HTR-8/SVneo (cell line): ENCODE data around the gene GORAB.

Experiments used
- DNase-seq: peaks from one replicate; pipeline ENCODE4 v3.0.0; 2011; ENCODE audit warnings: low spot score, mixed read lengths; ENCODE audit not compliant: insufficient read length
- FAIRE-seq: peaks from 2 replicates; lab custom pipeline; 2011; peaks lifted over from hg19 to GRCh38; lab: Jason Lieb, UNC

GORAB gene, protein sequence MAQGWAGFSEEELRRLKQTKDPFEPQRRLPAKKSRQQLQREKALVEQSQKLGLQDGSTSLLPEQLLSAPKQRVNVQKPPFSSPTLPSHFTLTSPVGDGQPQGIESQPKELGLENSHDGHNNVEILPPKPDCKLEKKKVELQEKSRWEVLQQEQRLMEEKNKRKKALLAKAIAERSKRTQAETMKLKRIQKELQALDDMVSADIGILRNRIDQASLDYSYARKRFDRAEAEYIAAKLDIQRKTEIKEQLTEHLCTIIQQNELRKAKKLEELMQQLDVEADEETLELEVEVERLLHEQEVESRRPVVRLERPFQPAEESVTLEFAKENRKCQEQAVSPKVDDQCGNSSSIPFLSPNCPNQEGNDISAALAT

DNA sequence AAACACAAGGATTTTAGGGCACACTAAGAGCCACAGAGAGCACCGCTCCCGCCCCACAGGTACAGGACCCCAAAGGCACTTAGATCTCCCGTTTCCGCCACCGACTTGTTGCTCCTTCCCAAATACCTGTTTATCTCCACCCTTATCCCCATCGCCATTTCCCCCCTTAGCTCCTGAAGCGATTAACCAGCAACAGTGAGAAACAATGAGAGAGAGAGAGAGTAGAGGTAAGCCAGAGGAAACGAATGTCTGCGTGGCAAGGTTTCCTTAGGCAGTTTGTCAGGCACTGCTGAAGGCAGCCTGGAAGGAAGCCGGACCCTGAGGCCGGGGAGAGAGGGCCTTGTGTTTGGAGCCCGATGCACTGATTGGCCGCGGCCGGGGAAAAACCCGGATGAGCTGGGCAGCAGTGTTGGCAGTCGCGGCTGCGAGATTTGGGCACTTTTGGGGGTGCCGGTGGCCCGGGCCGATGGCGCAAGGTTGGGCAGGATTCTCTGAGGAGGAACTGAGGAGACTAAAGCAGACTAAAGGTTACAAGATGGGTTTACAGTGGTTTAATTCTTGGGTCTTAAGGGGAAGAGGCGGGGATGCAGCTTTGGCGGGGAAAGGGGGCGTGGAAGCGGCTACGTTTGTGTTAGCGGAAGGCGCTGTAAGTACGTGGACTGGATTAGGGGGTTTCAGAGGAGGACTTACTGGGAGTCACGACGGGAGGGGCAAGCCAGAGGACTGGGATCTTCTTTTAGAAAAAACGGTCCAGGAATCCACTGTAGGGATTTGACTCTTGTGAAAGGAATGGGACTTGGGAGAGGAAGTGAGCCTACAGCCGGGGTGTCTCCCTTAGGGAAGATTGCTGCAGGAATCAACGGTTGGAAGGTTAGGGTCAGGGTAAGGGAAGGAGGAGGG lies at the start of gene GORAB:
Gene GORAB (plus strand): TSS at position 409 of the 900 bp plus-strand sequence. CDS start 58 bp downstream, at position 467.
- FAIRE-seq (peak; percentile 93), DNase-seq (peak; percentile 83)

DNA sequence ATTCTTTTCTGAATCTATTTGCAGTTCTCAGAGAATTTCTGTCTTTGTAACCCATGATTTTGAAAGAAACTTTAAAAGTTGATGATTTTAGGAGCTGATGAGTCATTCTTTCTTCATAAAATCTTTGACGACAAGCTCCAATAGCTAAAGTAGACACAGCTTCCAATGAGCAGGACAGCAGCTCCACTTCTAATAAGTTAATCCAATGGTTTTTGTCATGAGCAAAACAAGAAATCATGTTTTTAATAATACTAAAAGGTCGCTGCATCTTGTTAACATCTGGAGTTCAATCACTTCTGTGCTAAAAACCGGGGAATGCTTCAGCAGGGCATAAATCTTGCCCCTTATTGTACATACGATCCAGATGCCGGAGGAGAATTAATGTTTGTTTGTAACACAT lies 48.9 kb upstream of the GORAB start:
- FAIRE-seq, result no peak
- no peak for DNase-seq

- DNase-seq (no peak), FAIRE-seq (no peak)
These were observed 44.5 kb upstream of the GORAB start for GRCh38 chr1:170487503-170487902.

GRCh38 chr1:170491291-170491690 lies 40.7 kb upstream of the GORAB start:
- DNase-seq (no peak), FAIRE-seq (no peak)

DNA sequence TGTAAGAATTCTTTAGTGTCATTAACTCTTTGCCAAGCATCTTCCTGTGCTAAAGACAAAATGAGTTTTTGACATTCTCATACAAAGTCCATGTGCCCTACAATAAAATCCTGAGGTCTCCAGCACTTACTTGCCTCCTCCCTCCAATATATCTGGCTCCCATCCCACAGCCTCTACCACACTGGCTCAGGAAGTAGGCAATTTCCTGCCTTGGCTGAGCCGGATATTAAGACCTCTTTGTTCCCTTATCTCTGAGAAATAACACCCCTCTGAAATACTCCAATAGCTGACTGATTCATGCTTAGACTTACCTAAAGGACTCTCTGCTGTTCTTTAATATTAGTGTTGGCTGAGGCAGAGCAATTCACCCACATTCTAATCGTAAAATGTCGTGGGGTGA lies 37.6 kb upstream of the GORAB start:
- no peak for DNase-seq
- FAIRE-seq, result no peak

DNA sequence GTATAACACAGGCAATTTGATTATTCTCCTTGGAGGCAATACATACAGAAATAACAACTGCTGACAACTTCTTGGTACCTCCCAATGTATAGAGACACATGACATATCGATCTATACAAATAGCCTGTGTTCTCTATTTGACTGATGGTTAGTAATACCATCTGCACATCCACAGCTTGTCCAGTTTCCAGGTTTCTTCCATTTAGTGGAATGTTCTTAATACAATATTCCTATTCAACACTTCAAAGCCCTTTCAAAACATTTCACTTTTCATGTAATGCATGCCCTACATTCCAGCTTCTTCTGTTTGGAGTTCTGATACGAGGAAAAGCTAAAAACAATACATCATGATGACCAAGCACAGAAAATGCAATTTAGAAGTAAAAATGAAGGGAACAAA lies 37.0 kb upstream of the GORAB start:
- DNase-seq (no peak), FAIRE-seq (no peak)

DNA sequence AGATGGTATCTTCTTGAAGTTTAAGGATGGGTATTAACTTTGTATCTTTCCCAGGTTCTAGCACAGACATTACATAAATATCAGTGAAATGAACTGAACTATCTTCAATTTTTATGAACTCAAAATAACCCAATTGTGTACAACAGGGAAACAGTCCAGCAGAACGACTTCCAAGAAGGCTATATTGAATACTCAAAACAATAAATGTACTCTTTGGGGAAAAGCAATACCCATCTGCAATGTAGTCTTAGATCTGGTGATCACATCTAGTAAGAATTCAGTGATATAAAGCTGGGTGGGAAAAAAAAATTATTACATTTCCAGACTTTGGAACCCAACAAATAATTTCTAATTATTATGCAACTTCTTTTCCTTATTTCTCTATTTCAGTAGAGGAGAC lies 33.1 kb upstream of the GORAB start:
- FAIRE-seq, result no peak

DNA sequence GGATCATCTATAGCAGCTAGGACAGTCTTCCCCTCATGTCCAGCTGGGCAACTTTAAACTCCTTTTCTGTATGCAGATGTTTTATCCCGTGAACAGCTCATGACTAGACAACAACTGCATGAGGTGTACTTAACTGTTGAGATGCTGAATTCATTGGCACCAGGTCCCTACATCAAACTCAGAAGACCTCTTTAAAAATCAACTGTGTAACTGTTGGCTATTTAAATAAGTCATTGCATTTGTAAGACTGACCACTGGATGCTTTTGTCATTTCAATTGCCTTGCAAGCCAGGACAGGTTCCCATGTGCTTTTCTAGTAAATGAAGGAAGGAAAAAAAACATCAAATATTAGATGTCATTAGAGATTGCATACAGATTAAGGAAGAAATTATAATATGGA lies 28.3 kb upstream of the GORAB start:
- DNase-seq (no peak), FAIRE-seq (no peak)

More for the DNA sequence above, 33.1 kb upstream of the GORAB start:
- no peak for DNase-seq

DNA sequence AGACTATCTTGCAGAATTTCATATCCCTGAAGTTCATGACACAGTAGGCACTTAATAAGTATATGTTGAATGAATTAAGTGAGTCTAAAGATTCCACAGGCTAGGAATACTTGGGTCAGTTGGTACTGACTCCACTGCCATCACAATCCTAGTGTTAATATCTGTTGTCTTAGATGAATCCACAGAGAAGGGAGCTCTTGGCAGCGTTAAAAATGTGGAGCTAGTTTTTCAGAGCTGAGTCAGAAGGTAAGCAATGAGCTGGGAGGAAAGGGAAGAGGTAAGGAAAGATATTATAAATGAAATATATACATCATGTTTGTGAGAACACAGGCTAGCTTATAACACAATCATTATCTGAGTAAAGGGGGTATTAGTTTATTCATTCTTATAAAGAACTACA lies 21.8 kb upstream of the GORAB start:
- DNase-seq (no peak), FAIRE-seq (no peak)

GRCh38 chr1:170511038-170511437 lies 20.9 kb upstream of the GORAB start:
- no peak for FAIRE-seq
- DNase-seq, result no peak

DNA sequence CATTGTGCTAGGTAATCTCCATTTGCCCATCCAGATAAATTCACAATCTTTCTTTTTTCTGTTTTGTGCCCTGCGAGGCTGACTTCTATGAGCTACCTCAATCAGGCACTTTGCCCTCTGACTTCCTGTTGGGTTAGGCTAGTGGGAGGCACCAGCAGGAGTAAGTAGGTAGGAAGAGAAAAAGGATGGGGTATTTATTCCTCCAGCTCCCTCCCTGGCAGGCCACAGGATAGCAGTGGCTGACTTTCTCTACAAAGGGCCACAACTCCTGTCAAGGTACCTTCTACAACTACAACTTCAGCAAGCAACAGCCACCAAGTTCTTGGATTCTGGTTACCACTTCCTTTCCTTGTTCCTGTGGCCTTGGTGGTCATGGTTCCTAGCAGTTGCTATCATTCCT lies 18.8 kb upstream of the GORAB start:
- FAIRE-seq (no peak), DNase-seq (no peak)

- no peak for FAIRE-seq
These were observed 13.7 kb upstream of the GORAB start for GRCh38 chr1:170518185-170518834.

GRCh38 chr1:170518965-170519364 lies 13.0 kb upstream of the GORAB start:
- FAIRE-seq, result no peak
- no peak for DNase-seq

More at GRCh38 chr1:170518185-170518834, 13.7 kb upstream of the GORAB start:
- DNase-seq, result no peak

DNA sequence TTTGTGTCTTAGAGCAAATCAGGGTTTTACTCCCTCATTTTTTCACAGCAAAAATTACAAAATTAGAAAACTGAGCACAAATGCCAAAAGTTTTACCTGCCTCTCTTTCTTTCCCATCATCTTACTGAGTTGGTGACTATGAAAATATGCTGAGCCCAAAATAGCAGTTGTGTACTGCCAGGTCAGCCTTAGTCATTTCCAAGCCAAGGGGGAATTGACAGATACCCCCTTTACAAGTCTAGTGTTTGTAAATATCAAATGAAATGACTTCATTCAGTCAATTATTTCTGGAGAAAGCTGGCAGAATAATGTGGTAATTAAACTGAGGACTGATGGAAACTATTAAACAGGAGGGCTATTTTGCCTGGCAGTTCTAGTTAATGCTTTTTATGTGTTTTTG lies 11.4 kb upstream of the GORAB start:
- DNase-seq (no peak), FAIRE-seq (no peak)

- DNase-seq (no peak), FAIRE-seq (no peak)
These were observed 10.1 kb upstream of the GORAB start for GRCh38 chr1:170521818-170522217.

- FAIRE-seq (no peak), DNase-seq (no peak)
These were observed 801 bp upstream of the GORAB start for GRCh38 chr1:170530972-170531757.

DNA sequence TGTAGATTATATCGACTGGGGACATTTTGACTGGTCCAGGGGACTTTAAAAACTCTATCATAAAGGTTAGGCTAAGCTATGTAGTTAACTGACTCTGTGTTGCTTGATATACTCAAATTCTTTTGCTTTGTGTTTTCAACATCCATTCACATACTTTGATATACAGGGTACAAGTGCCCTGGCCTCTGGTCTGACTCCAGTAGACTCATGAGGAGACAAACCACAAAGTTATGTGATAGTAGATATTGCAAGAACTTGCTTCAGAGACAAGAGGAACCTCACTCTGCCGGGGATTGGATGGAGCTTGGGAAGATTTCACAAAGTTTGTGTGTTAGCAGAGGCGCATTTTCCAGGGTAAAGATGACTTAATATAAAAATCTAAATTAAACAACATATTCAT lies 1.3 kb downstream of the GORAB start:
- DNase-seq, result no peak
- FAIRE-seq, result no peak

DNA sequence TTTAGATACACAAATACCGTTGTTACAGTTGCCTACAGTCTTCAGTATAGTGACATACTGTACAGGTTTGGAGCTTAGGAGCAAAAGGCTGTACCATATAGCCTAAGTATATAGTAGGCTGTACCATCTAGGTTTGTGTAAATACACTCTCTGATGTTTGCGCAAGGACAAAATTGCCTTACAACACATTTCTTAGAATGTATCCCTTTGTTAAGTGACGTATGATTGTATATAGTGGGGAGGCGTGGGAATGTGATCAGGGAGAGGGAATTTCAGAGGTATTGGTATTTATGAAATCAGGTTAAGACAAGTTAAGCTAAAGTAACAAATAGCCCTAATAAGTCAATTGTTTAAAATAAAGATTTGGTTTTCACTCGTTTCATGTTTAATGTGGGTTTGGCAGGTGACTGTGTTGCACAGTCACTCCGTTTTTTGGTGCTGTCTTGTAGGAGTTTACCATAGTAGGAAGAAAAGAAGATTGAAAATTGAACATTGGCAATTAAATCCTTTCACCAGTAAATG lies 2.7 kb downstream of the GORAB start:
- FAIRE-seq, result no peak
- no peak for DNase-seq

DNA sequence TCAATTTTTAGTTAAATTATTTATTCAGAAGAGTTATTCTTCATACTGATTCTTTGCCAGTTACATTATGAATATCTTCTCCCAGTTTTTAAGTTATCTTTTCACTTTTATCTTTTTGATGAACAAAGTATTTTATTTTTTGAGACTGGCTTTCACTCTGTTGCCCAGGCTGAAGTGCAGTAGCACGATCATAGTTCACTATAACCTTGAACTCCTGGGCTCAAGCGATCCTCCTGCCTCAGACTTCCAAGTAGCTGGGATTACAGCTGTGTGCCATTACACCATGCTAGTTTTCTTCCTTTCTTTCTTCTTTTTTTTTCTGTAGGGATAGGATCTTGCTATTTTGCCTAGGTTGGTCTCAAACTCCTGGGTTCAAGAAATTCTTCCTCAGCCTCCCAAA lies 3.5 kb downstream of the GORAB start:
- DNase-seq, result no peak
- no peak for FAIRE-seq
